GM12878 (cell line): ENCODE data around the gene FANCF. TPM values are rescaled to one million over a fixed set of nuclear protein-coding genes. Genes with fewer than 3 reads are reported as not detected.

Source experiments
- FOXM1 ChIP-seq: IDR thresholded peaks from 2 replicates; pipeline ENCODE4 v1.6.1; 2012; ENCODE audit warnings: low read depth, mild to moderate bottlenecking, inconsistent platforms, low read length, moderate library complexity
- IKZF2 ChIP-seq, 2 experiments: fragments of 450-650 bp; IDR thresholded peaks; 2 replicates each; pipeline ENCODE4 v1.6.1; 2017; ENCODE audit warnings: mild to moderate bottlenecking in 2 of 2, moderate library complexity in 2 of 2
- NBN ChIP-seq: fragments of 450-650 bp; IDR thresholded peaks from 2 replicates; pipeline ENCODE4 v1.6.1; 2016
- NR2C2 ChIP-seq: IDR thresholded peaks from 2 replicates; pipeline ENCODE4 v1.6.1; 2011; ENCODE audit warnings: borderline replicate concordance, low read depth; ENCODE audit not compliant: control insufficient read depth, insufficient read length
- SMARCA5 ChIP-seq: fragments of 450-650 bp; IDR thresholded peaks from 2 replicates; pipeline ENCODE4 v1.6.1; 2017; ENCODE audit warnings: mild to moderate bottlenecking
- TCF12 ChIP-seq: IDR thresholded peaks from 2 replicates; pipeline ENCODE4 v1.6.1; 2011; ENCODE audit warnings: low read depth, mild to moderate bottlenecking, low read length
- USF2 ChIP-seq: IDR thresholded peaks from 2 replicates; pipeline ENCODE4 v1.6.1; 2011; ENCODE audit warnings: low read depth, low read length, improper control_type of control experiment, borderline replicate concordance
- ZBTB40 ChIP-seq: fragments of 450-650 bp; IDR thresholded peaks from 2 replicates; pipeline ENCODE4 v1.6.1; 2016; ENCODE audit warnings: mild to moderate bottlenecking, moderate library complexity, borderline replicate concordance
- polyA plus RNA-seq, 11 experiments: library from polyadenylated mRNA; depleted of rRNA in 4 of 11; unstranded in 6 of 11; stranded (reverse) in 5 of 11; fragments of >200 nt; fragmentation: Nextera tagmentation in 4 of 11; fragmentation: Illumina TruSeq in 1 of 11; extraction: Ambion mirVana in 4 of 11; extraction: Trizol in 1 of 11; gene quantifications; 1 replicate in 1 of 11; 2 replicates in 10 of 11; pipeline versions ENCODE4 v1.2.1 to v1.2.3, GENCODE V29; 2011 to 2016; ENCODE audit warnings: inconsistent platforms in 2 of 11, missing spikeins in 2 of 11, low read depth in 1 of 11
- total RNA-seq, 4 experiments: library from RNA; depleted of rRNA in 3 of 4; stranded (reverse); fragments of >200 nt in 3 of 4; fragmentation: Illumina TruSeq in 1 of 4; extraction: Trizol in 1 of 4; gene quantifications; 2 replicates each; pipeline versions ENCODE4 v1.2.1 to v1.2.3, GENCODE V29; 2013 to 2021

Gene FANCF
- total and polyA plus RNA-seq, 10 of the 15 experiments (the other 5 are each of a cell fraction or from before 2014, with no cell fraction given): 1.6 to 19.9 (median 12.2) TPM

- TF ChIP-seq ZBTB40 (no peak), TCF12 (no peak), SMARCA5 (peak; percentile 38; the same call in 1 of the 2 replicates), IKZF2 (IDR thresholded peaks at IDR 0.05) (peak in 1 of 2 experiments; percentile 18; a peak in 2 of 4 replicates), NR2C2 (no peak), NBN (peak; percentile 36; the same call in 1 of the 2 replicates), FOXM1 (peak; percentile 6; the same call in 1 of the 2 replicates), USF2 (no peak)
These were observed 45.2 kb upstream of the FANCF start (continued) for GRCh38 chr11:22670830-22671229.
